Measurements from ENCODE around the gene AP1S3. TPM values are rescaled to one million over a fixed set of nuclear protein-coding genes. Genes with fewer than 3 reads are reported as not detected.

AP1S3 gene
- total RNA-seq, 1 donor from 2014 or later = 5.1 TPM

- no peaks in the 10 kb centered on the region for H3K27me3 Mint-ChIP-seq (ENCODE audit: insufficient read depth, low read depth)
- H3K4me1 Mint-ChIP-seq = peaks cover 8% of the 10 kb centered on the region
- no peak overlapping the region for H3K27ac Mint-ChIP-seq
Measured at GRCh38 chr2:223811757-223812156, 25.6 kb downstream of the AP1S3 start.

GRCh38 chr2:223805008-223805407 is 32.4 kb downstream of the AP1S3 start:
- Histone ChIP-seq H3K27me3 (no peaks in the 10 kb centered on the region), H2AFZ (replicated peaks) (no peak overlapping the region), H3K27ac (no peak overlapping the region), H4K20me1 (ENCODE audit: low read depth) (no peaks in the 10 kb centered on the region), H3K4me2 (no peak overlapping the region), H3K4me1 (no peaks in the 10 kb centered on the region), H3K9me3 (ENCODE audit: low read depth) (no peaks in the 10 kb centered on the region), H3K79me2 (ENCODE audit: low read depth) (no peaks in the 10 kb centered on the region), H3K9ac (no peak overlapping the region), H3F3A (ENCODE audit: low read depth) (no peaks in the 10 kb centered on the region), H3K4me3 (no peak overlapping the region), H3K36me3 (no peaks in the 10 kb centered on the region)
- no peak overlapping the region for H3K4me3 Mint-ChIP-seq
- H3K36me3 Mint-ChIP-seq = no peaks in the 10 kb centered on the region
- no peak overlapping the region for H3K27ac Mint-ChIP-seq
- no peaks in the 10 kb centered on the region for H3K4me1 Mint-ChIP-seq
- TF ChIP-seq EZH2phosphoT487 (IDR thresholded peaks at IDR 0.05) (no peak), EZH2 (IDR thresholded peaks at IDR 0.05) (no peak), CTCF (IDR thresholded peaks at IDR 0.05) (no peak)
- no peaks in the 10 kb centered on the region for H3K27me3 Mint-ChIP-seq (ENCODE audit: insufficient read depth, low read depth)
- H3K9me3 Mint-ChIP-seq = no peaks in the 10 kb centered on the region
- DNase-seq (ENCODE audit: low spot score) = no peak

More at GRCh38 chr2:223811757-223812156, 25.6 kb downstream of the AP1S3 start:
- no peak overlapping the region for H2AFZ ChIP-seq (replicated peaks)
- H4K20me1 ChIP-seq (ENCODE audit: low read depth) = no peaks in the 10 kb centered on the region
- H3K9me3 ChIP-seq (ENCODE audit: low read depth) = no peaks in the 10 kb centered on the region
- no peaks in the 10 kb centered on the region for H3K9me3 Mint-ChIP-seq
- H3F3A ChIP-seq (ENCODE audit: low read depth) = no peaks in the 10 kb centered on the region
- no peaks in the 10 kb centered on the region for H3K27me3 ChIP-seq
- H3K4me3 ChIP-seq = no peak overlapping the region
- H3K9ac ChIP-seq = no peak overlapping the region
- peaks cover 8% of the 10 kb centered on the region for H3K4me1 ChIP-seq
- H3K36me3 ChIP-seq = no peaks in the 10 kb centered on the region
- no peak overlapping the region for H3K4me2 ChIP-seq
- no peak overlapping the region for H3K27ac ChIP-seq
- no peak overlapping the region for H3K4me3 Mint-ChIP-seq
- TF ChIP-seq CTCF (IDR thresholded peaks at IDR 0.05) = no peak
- no peak for TF ChIP-seq EZH2 (IDR thresholded peaks at IDR 0.05)
- no peak for TF ChIP-seq EZH2phosphoT487 (IDR thresholded peaks at IDR 0.05)
- peaks cover 4% of the 10 kb centered on the region for H3K79me2 ChIP-seq (ENCODE audit: low read depth)
- no peak for DNase-seq (ENCODE audit: low spot score)
- no peaks in the 10 kb centered on the region for H3K36me3 Mint-ChIP-seq

- Mint-ChIP-seq H3K9me3 (no peaks in the 10 kb centered on the region), H3K27ac (no peak overlapping the region), H3K27me3 (ENCODE audit: insufficient read depth, low read depth) (no peaks in the 10 kb centered on the region), H3K4me1 (no peaks in the 10 kb centered on the region), H3K36me3 (no peaks in the 10 kb centered on the region), H3K4me3 (no peak overlapping the region)
- H3K9me3 ChIP-seq (ENCODE audit: low read depth) = no peaks in the 10 kb centered on the region
- no peaks in the 10 kb centered on the region for H3K79me2 ChIP-seq (ENCODE audit: low read depth)
- H2AFZ ChIP-seq (replicated peaks) = no peak overlapping the region
- no peaks in the 10 kb centered on the region for H4K20me1 ChIP-seq (ENCODE audit: low read depth)
- H3K4me1 ChIP-seq = no peaks in the 10 kb centered on the region
- no peak for DNase-seq (ENCODE audit: low spot score)
- H3F3A ChIP-seq (ENCODE audit: low read depth) = no peaks in the 10 kb centered on the region
- no peak overlapping the region for H3K4me3 ChIP-seq
- no peak overlapping the region for H3K9ac ChIP-seq
- TF ChIP-seq EZH2phosphoT487 (IDR thresholded peaks at IDR 0.05) (no peak), EZH2 (IDR thresholded peaks at IDR 0.05) (no peak), CTCF (IDR thresholded peaks at IDR 0.05) (no peak)
- H3K27ac ChIP-seq = no peak overlapping the region
- no peaks in the 10 kb centered on the region for H3K27me3 ChIP-seq
- no peaks in the 10 kb centered on the region for H3K36me3 ChIP-seq
- H3K4me2 ChIP-seq = no peak overlapping the region
Measured at GRCh38 chr2:223801736-223802135, 35.6 kb downstream of the AP1S3 start.
